Natural killer cell (primary cell): ENCODE data around the gene SLC44A4. TPM values are rescaled to one million over a fixed set of nuclear protein-coding genes. Genes with fewer than 3 reads are reported as not detected.

Experiments used
- ATAC-seq, 3 donors: fragments of 150-1000 bp in 2 of 3; fragments of 200-7000 bp in 1 of 3; cut with Tn5 transposase; 1 replicate in 1 of 3; 2 replicates in 2 of 3; pipeline ENCODE4 v1.10.0; 2021; ENCODE audit warnings: mild to moderate bottlenecking in 2 of 3, moderate library complexity in 2 of 3
- DNase-seq, 2 donors: peaks; one replicate each; pipeline versions ENCODE4 v3.0.0 to v3.0.0-alpha.2; 2013 to 2021; ENCODE audit warnings: mixed read lengths in 1 of 2
- H3K27ac ChIP-seq: one replicate; pipeline ENCODE4 v1.5.1; 2013; ENCODE audit warnings: mild to moderate bottlenecking, low read length
- H3K27me3 ChIP-seq: one replicate; pipeline ENCODE4 v1.6.1; 2013; ENCODE audit warnings: low read length; ENCODE audit not compliant: control insufficient read depth, insufficient read depth
- H3K36me3 ChIP-seq: one replicate; pipeline ENCODE4 v1.6.1; 2013; ENCODE audit warnings: low read length; ENCODE audit not compliant: control insufficient read depth, insufficient read depth
- H3K4me1 ChIP-seq: one replicate; pipeline ENCODE4 v1.6.1; 2013; ENCODE audit warnings: low read length; ENCODE audit not compliant: control insufficient read depth, insufficient read depth
- H3K4me3 ChIP-seq: one replicate; pipeline ENCODE4 v1.5.1; 2013; ENCODE audit warnings: low read length
- H3K9me3 ChIP-seq: one replicate; pipeline ENCODE4 v1.6.1; 2013; ENCODE audit warnings: low read length; ENCODE audit not compliant: control insufficient read depth, insufficient read depth
- H3K27ac Mint-ChIP-seq, 2 donors: one replicate each; pipeline ENCODE4 v1.8.0; 2022; ENCODE audit warnings: mild to moderate bottlenecking in 2 of 2, mixed read lengths in 2 of 2, moderate library complexity in 1 of 2
- H3K27me3 Mint-ChIP-seq, 2 donors: one replicate each; pipeline ENCODE4 v1.8.0; 2022; ENCODE audit warnings: low read depth in 2 of 2, mixed read lengths in 2 of 2
- H3K36me3 Mint-ChIP-seq: one replicate; pipeline ENCODE4 v1.8.0; 2022; ENCODE audit warnings: mixed read lengths
- H3K4me1 Mint-ChIP-seq, 2 donors: one replicate each; pipeline ENCODE4 v1.8.0; 2022; ENCODE audit warnings: mixed read lengths in 2 of 2
- H3K4me3 Mint-ChIP-seq: one replicate; pipeline ENCODE4 v1.8.0; 2022; ENCODE audit warnings: mild to moderate bottlenecking, moderate library complexity, mixed read lengths
- H3K9me3 Mint-ChIP-seq, 2 donors: one replicate each; pipeline ENCODE4 v1.8.0; 2022; ENCODE audit warnings: mixed read lengths in 2 of 2
- CTCF ChIP-seq: fragments of 200-600 bp; IDR thresholded peaks from one replicate; pipeline ENCODE4 v1.8.0; 2022; ENCODE audit warnings: antibody characterized with exemption
- WGBS: methylation state at CpG from one replicate; pipeline ENCODE4 v1.1.7; 2013; ENCODE audit warnings: missing lambda C conversion rate; ENCODE audit not compliant: insufficient coverage; 5-methylcytosine and 5-hydroxymethylcytosine counted together
- intact Hi-C: fragments of 100-400 bp; cut with micrococcal nuclease; formaldehyde crosslinking; loops from one replicate; pipeline ENCODE4 v1.14.2; 2022
- total RNA-seq, 4 donors: library from RNA; stranded (reverse); fragments of 120-200 nt in 1 of 4; gene quantifications; one replicate each; pipeline versions ENCODE4 v1.2.3 to v1.2.4, GENCODE V29; 2013 to 2022

SLC44A4 gene
- total RNA-seq, 3 donors from 2014 or later (not counting 1 experiment from before 2014, with no cell fraction given), result 0.48 TPM; not detected in 2

- no peak for TF ChIP-seq CTCF
- H3K27ac ChIP-seq, result no peak overlapping the region
- DNase-seq, result no peak
- H3K9me3 ChIP-seq, result no peaks in the 10 kb centered on the region
- H3K9me3 Mint-ChIP-seq, result no peaks in the 10 kb centered on the region
- no peak overlapping the region for H3K4me3 Mint-ChIP-seq
- no peak for ATAC-seq
- peaks cover 78% of the 10 kb centered on the region for H3K36me3 ChIP-seq
- intact Hi-C loops, result no loop called here
- H3K4me1 Mint-ChIP-seq, result peaks cover 0 to 5% of the 10 kb centered on the region in 2 donors
- no peaks in the 10 kb centered on the region for H3K27me3 ChIP-seq
- 98% methylated on average over 22 of the region's 22 CpGs for WGBS
- H3K36me3 Mint-ChIP-seq, result peaks cover 17% of the 10 kb centered on the region
- H3K4me1 ChIP-seq, result no peaks in the 10 kb centered on the region
- no peak overlapping the region for H3K27ac Mint-ChIP-seq
- H3K4me3 ChIP-seq, result no peak overlapping the region
- no peaks in the 10 kb centered on the region for H3K27me3 Mint-ChIP-seq
Observed at GRCh38 chr6:31884528-31885035, 5.8 kb upstream of the SLC44A4 start.

GRCh38 chr6:31883676-31884075 lies 4.9 kb upstream of the SLC44A4 start:
- no peak overlapping the region for H3K27ac Mint-ChIP-seq
- Histone ChIP-seq H3K36me3 (peaks cover 72% of the 10 kb centered on the region), H3K27ac (no peak overlapping the region), H3K4me3 (no peak overlapping the region), H3K4me1 (no peaks in the 10 kb centered on the region), H3K27me3 (no peaks in the 10 kb centered on the region), H3K9me3 (no peaks in the 10 kb centered on the region)
- intact Hi-C loops, result no loop called here
- TF ChIP-seq CTCF, result no peak
- no peaks in the 10 kb centered on the region for H3K27me3 Mint-ChIP-seq
- DNase-seq (no peak), ATAC-seq (no peak)
- peaks cover 0 to 10% of the 10 kb centered on the region in 2 donors for H3K4me1 Mint-ChIP-seq
- no peaks in the 10 kb centered on the region for H3K9me3 Mint-ChIP-seq
- H3K36me3 Mint-ChIP-seq, result peaks cover 17% of the 10 kb centered on the region
- 97% methylated on average over 12 of the region's 12 CpGs for WGBS
- H3K4me3 Mint-ChIP-seq, result no peak overlapping the region

GRCh38 chr6:31882344-31882743 lies 3.5 kb upstream of the SLC44A4 start:
- peaks cover 17% of the 10 kb centered on the region for H3K36me3 Mint-ChIP-seq
- H3K36me3 ChIP-seq, result peaks cover 60% of the 10 kb centered on the region
- no peak overlapping the region for H3K4me3 Mint-ChIP-seq
- ATAC-seq (no peak), DNase-seq (no peak)
- no peaks in the 10 kb centered on the region for H3K27me3 Mint-ChIP-seq
- H3K9me3 Mint-ChIP-seq, result no peaks in the 10 kb centered on the region
- H3K4me1 Mint-ChIP-seq, result peaks cover 0 to 10% of the 10 kb centered on the region in 2 donors
- H3K27me3 ChIP-seq, result no peaks in the 10 kb centered on the region
- TF ChIP-seq CTCF, result no peak
- no peak overlapping the region for H3K4me3 ChIP-seq
- no peaks in the 10 kb centered on the region for H3K9me3 ChIP-seq
- 94% methylated on average over 6 of the region's 6 CpGs for WGBS
- H3K4me1 ChIP-seq, result no peaks in the 10 kb centered on the region
- H3K27ac ChIP-seq, result no peak overlapping the region
- intact Hi-C loops, result no loop called here
- H3K27ac Mint-ChIP-seq, result no peak overlapping the region
